GM12878 (cell line): Measurements from ENCODE around the gene TCIRG1. TPM values are rescaled to one million over a fixed set of nuclear protein-coding genes. Genes with fewer than 3 reads are reported as not detected.

Experiments
- ATAC-seq: fragments of 200-7000 bp; cut with Tn5 transposase; 3 replicates; pipeline ENCODE4 v1.9.1; 2020; ENCODE audit warnings: mild to moderate bottlenecking, moderate library complexity
- BruUV-seq: library from RNA; stranded (reverse); fragments of 400-500 nt; replicated peaks from 2 replicates; lab custom pipeline; 2021; lab: Mats Ljungman, UMichigan
- CTCF ChIA-PET: fragments of 300-600 bp; sonication (Branson Sonifier 250); formaldehyde crosslinking; extraction: SDS; loops from one replicate; lab custom pipeline; 2021; ENCODE audit warnings: inconsistent platforms; lab: Yijun Ruan, JAX
- POLR2A ChIA-PET: fragments of 350-600 bp; formaldehyde crosslinking; extraction: SDS; loops from one replicate; lab custom pipeline; 2021; ENCODE audit warnings: inconsistent platforms; lab: Charles Lee
- RAD21 ChIA-PET: fragments of 300-600 bp; sonication (Branson Sonifier 250); formaldehyde crosslinking; loops from one replicate; lab custom pipeline; 2023; ENCODE audit warnings: antibody characterized with exemption; ENCODE audit not compliant: unreplicated experiment; lab: Charles Lee
- SMC1A ChIA-PET: fragments of 300-600 bp; sonication (Branson Sonifier 250); formaldehyde crosslinking; loops from one replicate; lab custom pipeline; 2023; ENCODE audit not compliant: unreplicated experiment, uncharacterized antibody; lab: Charles Lee
- DNase-seq: peaks from one replicate; pipeline ENCODE4 v3.0.0-alpha.2; 2011; ENCODE audit warnings: low read depth, low spot score
- FAIRE-seq: peaks from 3 replicates; lab custom pipeline; 2011; peaks lifted over from hg19 to GRCh38; lab: Jason Lieb, UNC
- H2AFZ ChIP-seq: 2 replicates; pipeline ENCODE4 v1.6.0; 2011; ENCODE audit warnings: low read depth, low read length, control low read depth; ENCODE audit not compliant: control insufficient read depth
- H3K27ac ChIP-seq: 2 replicates; pipeline ENCODE4 v1.5.1; 2011; ENCODE audit warnings: control low read depth; ENCODE audit not compliant: control insufficient read depth, insufficient read depth
- H3K27me3 ChIP-seq, 2 experiments: replicated peaks in 1 of 2; 2 replicates each; pipeline versions ENCODE4 v1.6.0 to v1.6.1; 2011; ENCODE audit warnings: low read length in 1 of 2; ENCODE audit not compliant: control insufficient read depth in 2 of 2, insufficient read depth in 2 of 2
- H3K36me3 ChIP-seq, 2 experiments: 2 replicates each; pipeline ENCODE4 v1.5.1; 2011; ENCODE audit warnings: low read length in 1 of 2; ENCODE audit not compliant: control insufficient read depth in 2 of 2, insufficient read depth in 2 of 2
- H3K4me1 ChIP-seq: 2 replicates; pipeline ENCODE4 v1.6.1; 2011; ENCODE audit warnings: mild to moderate bottlenecking, low read length, moderate library complexity, mixed read lengths; ENCODE audit not compliant: control insufficient read depth, insufficient read depth
- H3K4me2 ChIP-seq: 2 replicates; pipeline ENCODE4 v1.6.0; 2011; ENCODE audit warnings: control low read depth; ENCODE audit not compliant: control insufficient read depth, insufficient read depth
- H3K4me3 ChIP-seq: fragments of 200-600 bp; sonication (generic); 2 replicates; pipeline ENCODE4 v1.5.1; 2016
- H3K79me2 ChIP-seq: 2 replicates; pipeline ENCODE4 v1.6.0; 2011; ENCODE audit warnings: low read length; ENCODE audit not compliant: control insufficient read depth, insufficient read depth
- H3K9ac ChIP-seq: 2 replicates; pipeline ENCODE4 v1.8.0; 2011; ENCODE audit warnings: low read length, control low read depth, mixed read lengths; ENCODE audit not compliant: control insufficient read depth, insufficient read depth
- H3K9me3 ChIP-seq: replicated peaks from 3 replicates; pipeline ENCODE4 v1.5.1; 2011; ENCODE audit warnings: mild to moderate bottlenecking, low read length; ENCODE audit not compliant: control insufficient read depth, insufficient read depth
- H4K20me1 ChIP-seq: 2 replicates; pipeline ENCODE4 v1.6.0; 2011; ENCODE audit not compliant: control insufficient read depth, insufficient read depth
- BACH1 ChIP-seq: fragments of 450-650 bp; IDR thresholded peaks from 2 replicates; pipeline ENCODE4 v1.6.1; 2017; ENCODE audit warnings: mild to moderate bottlenecking, borderline replicate concordance
- DPF2 ChIP-seq: fragments of 450-650 bp; IDR thresholded peaks from 2 replicates; pipeline ENCODE4 v1.6.1; 2017; ENCODE audit warnings: mild to moderate bottlenecking
- IKZF2 ChIP-seq, 2 experiments: fragments of 450-650 bp; IDR thresholded peaks; 2 replicates each; pipeline ENCODE4 v1.6.1; 2017; ENCODE audit warnings: mild to moderate bottlenecking in 2 of 2, moderate library complexity in 2 of 2
- IRF4 ChIP-seq: IDR thresholded peaks from 2 replicates; pipeline ENCODE4 v1.6.1; 2011; ENCODE audit warnings: low read depth, low read length
- POU2F2 ChIP-seq: IDR thresholded peaks from 3 replicates; pipeline ENCODE4 v1.6.1; 2011; ENCODE audit warnings: low read depth, mild to moderate bottlenecking, low read length, borderline replicate concordance
- WGBS: methylation state at CpG from one replicate; pipeline ENCODE4 v1.1.6; 2016; ENCODE audit warnings: low lambda C conversion rate; ENCODE audit not compliant: insufficient replicate concordance, insufficient coverage; ENCODE audit errors: missing lambda C conversion rate; 5-methylcytosine and 5-hydroxymethylcytosine counted together
- in situ Hi-C: fragments of 300-500 bp; cut with MboI; formaldehyde crosslinking; loops from 9 replicates; pipeline ENCODE4 v1.14.3; 2018; ENCODE audit warnings: mixed read lengths
- intact Hi-C: fragments of 100-400 bp; cut with micrococcal nuclease; formaldehyde crosslinking; loops from one replicate; pipeline ENCODE4 v1.14.2; 2022; ENCODE audit not compliant: unreplicated experiment
- polyA plus RNA-seq, 11 experiments: library from polyadenylated mRNA; depleted of rRNA in 4 of 11; unstranded in 6 of 11; stranded (reverse) in 5 of 11; fragments of >200 nt; fragmentation: Nextera tagmentation in 4 of 11; fragmentation: Illumina TruSeq in 1 of 11; extraction: Ambion mirVana in 4 of 11; extraction: Trizol in 1 of 11; gene quantifications; 1 replicate in 1 of 11; 2 replicates in 10 of 11; pipeline versions ENCODE4 v1.2.1 to v1.2.3, GENCODE V29; 2011 to 2016; ENCODE audit warnings: inconsistent platforms in 2 of 11, missing spikeins in 2 of 11, low read depth in 1 of 11
- total RNA-seq, 4 experiments: library from RNA; depleted of rRNA in 3 of 4; stranded (reverse); fragments of >200 nt in 3 of 4; fragmentation: Illumina TruSeq in 1 of 4; extraction: Trizol in 1 of 4; gene quantifications; 2 replicates each; pipeline versions ENCODE4 v1.2.1 to v1.2.3, GENCODE V29; 2013 to 2021
- TF ChIP-seq, protein P1 (sequence below): IDR thresholded peaks from 2 replicates; pipeline ENCODE4 v1.6.1; 2011; ENCODE audit warnings: borderline replicate concordance, low read depth, mild to moderate bottlenecking, moderate library complexity, low read length; ENCODE audit not compliant: insufficient read depth, poor library complexity, severe bottlenecking
- TF ChIP-seq, protein P2 (sequence below): fragments of 450-650 bp; IDR thresholded peaks from 2 replicates; pipeline ENCODE4 v1.6.1; 2017; ENCODE audit warnings: mild to moderate bottlenecking, low read depth, inconsistent platforms; ENCODE audit not compliant: poor library complexity, severe bottlenecking
- TF ChIP-seq, protein P3 (sequence below): IDR thresholded peaks from 2 replicates; pipeline ENCODE4 v1.6.1; 2012; ENCODE audit warnings: low read depth, low read length, improper control_type of control experiment
- TF ChIP-seq, protein P4 (sequence below): fragments of 450-650 bp; formaldehyde crosslinking; IDR thresholded peaks from 2 replicates; pipeline ENCODE4 v1.4.0; 2020; ENCODE audit warnings: mild to moderate bottlenecking, moderate library complexity
- TF ChIP-seq, protein P5 (sequence below): IDR thresholded peaks from 2 replicates; pipeline ENCODE4 v1.6.1; 2012; ENCODE audit warnings: low read depth, low read length, improper control_type of control experiment

Gene TCIRG1
- total and polyA plus RNA-seq, 10 of the 15 experiments (the other 5 are each of a cell fraction or from before 2014, with no cell fraction given): 0.76 to 218 (median 87.4) TPM

DNA sequence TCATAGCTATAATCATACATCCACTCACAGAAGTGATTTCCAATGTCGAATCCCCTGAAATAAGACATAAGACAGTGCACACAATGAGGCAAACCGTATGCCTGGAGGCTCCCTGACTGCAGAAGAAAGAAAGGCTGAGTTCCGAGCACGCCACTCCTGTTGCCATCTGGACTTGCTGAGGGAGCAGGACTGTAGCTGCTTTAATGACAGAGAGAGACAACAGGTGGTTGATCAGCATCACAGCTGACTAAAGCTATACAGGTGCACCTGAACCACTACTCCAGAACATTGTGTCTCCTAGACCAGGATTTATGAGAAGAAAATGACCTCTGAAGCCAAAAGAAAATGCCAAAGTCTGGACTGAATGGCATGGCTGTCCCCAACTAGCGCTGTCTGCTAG lies 27.0 kb downstream of the TCIRG1 start (continued):
- TF ChIP-seq, protein P1, sequence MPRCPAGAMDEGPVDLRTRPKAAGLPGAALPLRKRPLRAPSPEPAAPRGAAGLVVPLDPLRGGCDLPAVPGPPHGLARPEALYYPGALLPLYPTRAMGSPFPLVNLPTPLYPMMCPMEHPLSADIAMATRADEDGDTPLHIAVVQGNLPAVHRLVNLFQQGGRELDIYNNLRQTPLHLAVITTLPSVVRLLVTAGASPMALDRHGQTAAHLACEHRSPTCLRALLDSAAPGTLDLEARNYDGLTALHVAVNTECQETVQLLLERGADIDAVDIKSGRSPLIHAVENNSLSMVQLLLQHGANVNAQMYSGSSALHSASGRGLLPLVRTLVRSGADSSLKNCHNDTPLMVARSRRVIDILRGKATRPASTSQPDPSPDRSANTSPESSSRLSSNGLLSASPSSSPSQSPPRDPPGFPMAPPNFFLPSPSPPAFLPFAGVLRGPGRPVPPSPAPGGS: no peak
- no peak for TF ChIP-seq IRF4

DNA sequence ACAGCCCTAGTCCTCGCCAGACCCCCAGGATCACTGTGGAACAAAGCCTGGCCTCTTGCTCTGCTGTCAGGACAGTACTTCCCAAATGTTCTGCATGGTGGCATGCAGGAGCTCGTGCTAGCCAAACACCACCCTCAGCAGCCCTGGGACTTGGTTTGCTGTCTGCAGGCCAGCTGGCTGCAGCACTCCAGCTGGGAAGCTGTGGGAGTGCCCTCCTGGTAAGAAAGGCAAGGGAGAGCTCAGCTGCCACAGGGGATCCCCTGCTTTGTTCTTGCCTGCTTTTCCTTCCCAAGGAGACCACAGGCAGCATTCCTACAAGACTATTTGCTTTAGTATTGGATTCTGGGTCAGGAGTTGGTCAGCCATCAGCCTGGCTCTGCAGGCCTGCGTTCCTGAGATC lies 27.9 kb downstream of the TCIRG1 start:
- no peaks in the 10 kb centered on the region for H4K20me1 ChIP-seq
- intact Hi-C loops: no loop called here
- H3K27me3 ChIP-seq: no peaks in the 10 kb centered on the region
- H3K27ac ChIP-seq: no peak overlapping the region
- no peak for FAIRE-seq
- no peak overlapping the region for H3K4me3 ChIP-seq
- H3K4me1 ChIP-seq: no peaks in the 10 kb centered on the region
- ChIA-PET SMC1A (no interaction called here), RAD21 (no interaction called here), CTCF (no interaction called here), POLR2A (no interaction called here)
- 93% methylated on average over 3 of the region's 3 CpGs for WGBS
- peaks cover 19 to 39% of the 10 kb centered on the region in 2 experiments for H3K36me3 ChIP-seq
- ATAC-seq: no peak
- in situ Hi-C loops: no loop called here
- H3K79me2 ChIP-seq: no peaks in the 10 kb centered on the region
- no peak for DNase-seq
- no peak overlapping the region for H3K9ac ChIP-seq
- no peak overlapping the region for H3K4me2 ChIP-seq
- no peak overlapping the region for H2AFZ ChIP-seq
- no TSS peak for BruUV-seq
- H3K9me3 ChIP-seq: no peaks in the 10 kb centered on the region
- TF ChIP-seq, protein P2, sequence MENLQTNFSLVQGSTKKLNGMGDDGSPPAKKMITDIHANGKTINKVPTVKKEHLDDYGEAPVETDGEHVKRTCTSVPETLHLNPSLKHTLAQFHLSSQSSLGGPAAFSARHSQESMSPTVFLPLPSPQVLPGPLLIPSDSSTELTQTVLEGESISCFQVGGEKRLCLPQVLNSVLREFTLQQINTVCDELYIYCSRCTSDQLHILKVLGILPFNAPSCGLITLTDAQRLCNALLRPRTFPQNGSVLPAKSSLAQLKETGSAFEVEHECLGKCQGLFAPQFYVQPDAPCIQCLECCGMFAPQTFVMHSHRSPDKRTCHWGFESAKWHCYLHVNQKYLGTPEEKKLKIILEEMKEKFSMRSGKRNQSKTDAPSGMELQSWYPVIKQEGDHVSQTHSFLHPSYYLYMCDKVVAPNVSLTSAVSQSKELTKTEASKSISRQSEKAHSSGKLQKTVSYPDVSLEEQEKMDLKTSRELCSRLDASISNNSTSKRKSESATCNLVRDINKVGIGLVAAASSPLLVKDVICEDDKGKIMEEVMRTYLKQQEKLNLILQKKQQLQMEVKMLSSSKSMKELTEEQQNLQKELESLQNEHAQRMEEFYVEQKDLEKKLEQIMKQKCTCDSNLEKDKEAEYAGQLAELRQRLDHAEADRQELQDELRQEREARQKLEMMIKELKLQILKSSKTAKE: no peak
- no peak for TF ChIP-seq POU2F2
- TF ChIP-seq, protein P3, sequence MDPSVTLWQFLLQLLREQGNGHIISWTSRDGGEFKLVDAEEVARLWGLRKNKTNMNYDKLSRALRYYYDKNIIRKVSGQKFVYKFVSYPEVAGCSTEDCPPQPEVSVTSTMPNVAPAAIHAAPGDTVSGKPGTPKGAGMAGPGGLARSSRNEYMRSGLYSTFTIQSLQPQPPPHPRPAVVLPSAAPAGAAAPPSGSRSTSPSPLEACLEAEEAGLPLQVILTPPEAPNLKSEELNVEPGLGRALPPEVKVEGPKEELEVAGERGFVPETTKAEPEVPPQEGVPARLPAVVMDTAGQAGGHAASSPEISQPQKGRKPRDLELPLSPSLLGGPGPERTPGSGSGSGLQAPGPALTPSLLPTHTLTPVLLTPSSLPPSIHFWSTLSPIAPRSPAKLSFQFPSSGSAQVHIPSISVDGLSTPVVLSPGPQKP: no peak
- no peak for TF ChIP-seq DPF2
- TF ChIP-seq, protein P4, sequence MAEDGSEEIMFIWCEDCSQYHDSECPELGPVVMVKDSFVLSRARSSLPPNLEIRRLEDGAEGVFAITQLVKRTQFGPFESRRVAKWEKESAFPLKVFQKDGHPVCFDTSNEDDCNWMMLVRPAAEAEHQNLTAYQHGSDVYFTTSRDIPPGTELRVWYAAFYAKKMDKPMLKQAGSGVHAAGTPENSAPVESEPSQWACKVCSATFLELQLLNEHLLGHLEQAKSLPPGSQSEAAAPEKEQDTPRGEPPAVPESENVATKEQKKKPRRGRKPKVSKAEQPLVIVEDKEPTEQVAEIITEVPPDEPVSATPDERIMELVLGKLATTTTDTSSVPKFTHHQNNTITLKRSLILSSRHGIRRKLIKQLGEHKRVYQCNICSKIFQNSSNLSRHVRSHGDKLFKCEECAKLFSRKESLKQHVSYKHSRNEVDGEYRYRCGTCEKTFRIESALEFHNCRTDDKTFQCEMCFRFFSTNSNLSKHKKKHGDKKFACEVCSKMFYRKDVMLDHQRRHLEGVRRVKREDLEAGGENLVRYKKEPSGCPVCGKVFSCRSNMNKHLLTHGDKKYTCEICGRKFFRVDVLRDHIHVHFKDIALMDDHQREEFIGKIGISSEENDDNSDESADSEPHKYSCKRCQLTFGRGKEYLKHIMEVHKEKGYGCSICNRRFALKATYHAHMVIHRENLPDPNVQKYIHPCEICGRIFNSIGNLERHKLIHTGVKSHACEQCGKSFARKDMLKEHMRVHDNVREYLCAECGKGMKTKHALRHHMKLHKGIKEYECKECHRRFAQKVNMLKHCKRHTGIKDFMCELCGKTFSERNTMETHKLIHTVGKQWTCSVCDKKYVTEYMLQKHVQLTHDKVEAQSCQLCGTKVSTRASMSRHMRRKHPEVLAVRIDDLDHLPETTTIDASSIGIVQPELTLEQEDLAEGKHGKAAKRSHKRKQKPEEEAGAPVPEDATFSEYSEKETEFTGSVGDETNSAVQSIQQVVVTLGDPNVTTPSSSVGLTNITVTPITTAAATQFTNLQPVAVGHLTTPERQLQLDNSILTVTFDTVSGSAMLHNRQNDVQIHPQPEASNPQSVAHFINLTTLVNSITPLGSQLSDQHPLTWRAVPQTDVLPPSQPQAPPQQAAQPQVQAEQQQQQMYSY (CRISPR knock-in tag): no peak
- TF ChIP-seq, protein P5, sequence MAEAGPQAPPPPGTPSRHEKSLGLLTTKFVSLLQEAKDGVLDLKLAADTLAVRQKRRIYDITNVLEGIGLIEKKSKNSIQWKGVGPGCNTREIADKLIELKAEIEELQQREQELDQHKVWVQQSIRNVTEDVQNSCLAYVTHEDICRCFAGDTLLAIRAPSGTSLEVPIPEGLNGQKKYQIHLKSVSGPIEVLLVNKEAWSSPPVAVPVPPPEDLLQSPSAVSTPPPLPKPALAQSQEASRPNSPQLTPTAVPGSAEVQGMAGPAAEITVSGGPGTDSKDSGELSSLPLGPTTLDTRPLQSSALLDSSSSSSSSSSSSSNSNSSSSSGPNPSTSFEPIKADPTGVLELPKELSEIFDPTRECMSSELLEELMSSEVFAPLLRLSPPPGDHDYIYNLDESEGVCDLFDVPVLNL: no peak
- TF ChIP-seq BACH1: no peak
- no peak for TF ChIP-seq IKZF2 (IDR thresholded peaks at IDR 0.05)
